KBM-7 (cell line): ENCODE results near the gene BTG2.

Source experiments
- DNase-seq: peaks from one replicate; pipeline ENCODE4 v3.0.0-alpha.2; 2015
- in situ Hi-C: fragments of 300-500 bp; cut with MboI; formaldehyde crosslinking; loops from 2 replicates; pipeline ENCODE4 v1.14.3; 2020; ENCODE audit warnings: low sequenced_read_pairs, low pct_unique_long_range_greater_than_20kb, mixed read lengths

BTG2 gene

DNA sequence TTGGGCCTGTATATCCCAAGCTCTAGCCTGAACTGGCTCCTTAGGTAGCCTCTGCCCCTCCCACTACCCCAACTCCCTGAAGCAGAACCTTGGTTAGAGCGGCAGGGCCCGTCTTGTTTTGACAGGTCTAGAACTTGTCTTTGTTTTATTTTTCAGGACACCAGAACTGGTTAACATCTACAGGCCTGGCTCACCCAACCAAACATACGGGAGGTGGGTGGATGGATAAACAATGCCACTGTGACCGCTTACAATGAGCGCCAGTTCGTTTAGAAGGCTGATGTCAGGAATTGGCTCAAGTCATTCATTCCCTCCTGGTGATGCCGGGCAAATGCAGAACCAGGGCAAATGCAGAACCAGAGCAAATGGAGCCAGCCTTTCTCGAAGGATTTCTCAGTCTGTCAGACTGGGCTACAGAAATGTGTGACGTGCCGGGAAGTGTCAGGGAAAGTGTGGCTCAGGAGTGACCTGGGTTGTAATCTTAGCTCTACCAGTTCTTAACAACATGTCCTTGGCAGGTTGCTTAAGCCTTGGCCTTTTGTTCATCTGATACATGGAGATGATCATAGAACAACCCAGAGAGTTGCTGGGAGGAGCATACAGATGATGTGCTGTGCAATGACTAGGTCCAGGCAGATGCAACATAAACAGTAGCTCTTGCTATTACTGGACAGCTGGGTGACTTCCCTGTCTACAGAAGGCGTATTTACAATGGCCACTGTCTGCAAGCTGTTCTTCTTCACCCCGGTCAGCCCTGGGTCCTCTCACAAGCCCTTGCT lies 30.5 kb upstream of the BTG2 start:
- in situ Hi-C loops: loop anchor here (5.0 to 10.0 kb wide), 2 partner anchors 63 to 210 kb away; no protein-coding TSS in a partner anchor
- DNase-seq: no peak

DNA sequence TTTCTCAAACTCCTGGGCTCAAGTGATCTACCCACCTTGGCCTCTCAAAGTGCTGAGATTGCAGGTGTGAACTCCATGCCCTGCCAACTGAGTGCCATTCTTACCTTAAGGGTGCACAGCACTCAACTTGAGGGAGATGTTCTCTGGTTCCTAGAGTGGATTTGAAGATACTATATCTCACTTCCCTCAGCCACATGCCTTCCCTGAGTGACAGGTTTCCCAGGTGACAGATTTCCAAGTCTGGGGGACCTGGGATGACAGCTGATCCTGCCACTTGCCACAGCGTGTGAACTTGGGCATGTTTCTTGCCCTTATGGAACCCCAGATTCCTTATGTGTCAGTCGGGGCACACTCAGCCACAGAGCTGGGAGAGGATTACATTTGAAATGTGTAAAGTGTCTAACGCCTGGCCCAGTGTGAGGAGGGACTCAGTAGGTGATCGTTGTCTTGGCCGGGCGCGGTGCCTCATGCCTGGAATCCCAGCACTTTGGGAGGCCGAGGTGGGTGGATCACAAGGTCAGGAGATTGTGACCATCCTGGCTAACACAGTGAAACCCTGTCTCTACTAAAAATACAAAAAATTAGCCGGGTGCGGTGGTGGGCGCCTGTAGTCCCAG lies 29.6 kb upstream of the BTG2 start:
- in situ Hi-C loops: loop anchor here (10.0 kb wide), 1 partner anchor 209 kb away; no protein-coding TSS in a partner anchor

DNA sequence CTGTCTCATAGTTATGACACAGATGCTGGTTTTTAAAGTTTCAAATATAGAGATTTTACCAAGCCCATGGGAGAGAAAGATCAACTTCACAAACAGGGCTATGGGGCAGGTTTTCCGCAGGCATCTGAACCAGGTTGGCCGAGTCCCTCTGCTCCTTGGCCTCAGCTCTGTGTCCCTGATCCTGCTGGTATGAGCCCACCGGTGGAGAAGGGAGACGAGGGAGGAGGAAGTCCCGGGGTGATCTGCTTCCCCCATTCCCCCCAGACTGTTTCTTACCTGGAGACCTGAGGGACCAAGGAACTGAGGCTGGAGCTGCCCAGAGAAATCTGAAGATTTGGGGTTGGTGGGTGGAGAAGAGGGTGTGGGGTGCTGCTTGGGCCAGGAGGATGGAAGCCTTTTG lies 28.9 kb upstream of the BTG2 start:
- no peak for DNase-seq
- in situ Hi-C loops: loop anchor here (10.0 kb wide), 1 partner anchor 208 kb away; no protein-coding TSS in a partner anchor

More for the DNA sequence above, 29.6 kb upstream of the BTG2 start:
- DNase-seq: no peak

DNA sequence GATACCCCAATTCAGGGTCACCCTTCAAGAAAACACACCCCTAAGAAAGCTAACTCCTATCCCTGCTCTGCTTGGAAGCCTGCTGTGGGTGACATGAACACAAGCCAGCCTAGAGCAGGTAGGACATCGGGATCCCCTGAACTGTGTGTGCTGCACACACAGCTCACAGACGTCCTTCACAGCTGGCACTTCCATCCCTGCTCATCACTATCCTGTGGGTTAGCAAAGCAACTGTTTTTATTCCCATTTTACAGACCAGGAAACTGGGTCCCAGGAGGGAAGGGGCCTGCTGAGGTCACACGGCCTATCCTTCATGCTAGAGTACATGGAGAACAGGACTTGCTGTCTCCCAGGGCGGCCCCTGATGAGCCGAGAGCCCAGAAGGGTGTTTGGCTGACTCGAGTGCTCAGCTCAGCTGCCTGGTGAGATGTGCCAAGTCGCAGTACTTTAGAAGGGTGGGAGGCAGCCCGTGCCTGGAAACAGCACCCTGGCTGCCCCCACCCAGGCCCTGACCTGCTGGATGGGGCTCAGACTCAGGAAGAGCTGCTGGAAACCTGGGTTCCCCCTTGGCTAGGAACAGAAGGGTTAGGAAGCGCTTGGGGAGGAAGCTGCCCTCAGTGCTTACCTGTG lies 28.3 kb upstream of the BTG2 start:
- no peak for DNase-seq
- in situ Hi-C loops: loop anchor here (10.0 kb wide), 1 partner anchor 208 kb away; no protein-coding TSS in a partner anchor

DNA sequence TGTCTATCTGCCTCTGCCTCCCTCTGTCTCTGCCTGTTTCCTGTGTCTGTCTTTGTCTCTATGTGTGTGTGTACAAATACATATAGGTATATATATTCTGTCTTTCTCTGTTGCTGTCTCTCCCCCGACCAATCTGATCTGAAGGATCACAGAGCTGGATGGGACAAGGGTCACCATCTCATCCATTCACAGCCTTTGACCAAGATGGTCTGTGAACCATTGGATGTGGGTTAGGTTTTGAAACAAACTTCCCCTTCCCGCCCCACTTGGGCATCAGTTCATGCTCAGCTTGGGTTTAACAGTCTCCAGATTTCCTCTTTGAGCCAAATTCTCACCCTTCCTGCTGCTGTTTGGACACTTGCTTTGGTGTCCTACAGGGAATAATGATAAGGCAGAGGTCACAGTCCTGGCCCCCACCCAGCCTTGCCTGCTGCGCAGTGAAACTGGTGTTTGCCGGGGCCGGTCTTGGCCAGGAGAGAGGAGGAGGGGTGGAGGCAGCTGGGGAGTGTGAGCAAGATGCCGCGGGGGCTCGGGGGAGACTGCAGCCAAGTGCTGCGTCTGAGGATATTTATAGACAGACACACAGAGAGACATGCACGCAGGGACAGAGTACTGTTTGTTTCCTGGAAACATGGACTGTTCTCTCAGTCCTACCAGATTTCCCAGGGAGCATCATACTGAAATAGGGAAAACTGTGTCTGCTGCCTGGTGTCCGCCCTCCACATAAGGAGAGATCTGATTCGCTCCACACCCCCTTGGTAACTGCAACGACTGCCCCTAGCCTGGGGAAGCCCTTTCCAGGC lies 27.0 kb upstream of the BTG2 start:
- DNase-seq: peak; percentile 51
- in situ Hi-C loops: loop anchor here (10.0 kb wide), 1 partner anchor 207 kb away; no protein-coding TSS in a partner anchor

DNA sequence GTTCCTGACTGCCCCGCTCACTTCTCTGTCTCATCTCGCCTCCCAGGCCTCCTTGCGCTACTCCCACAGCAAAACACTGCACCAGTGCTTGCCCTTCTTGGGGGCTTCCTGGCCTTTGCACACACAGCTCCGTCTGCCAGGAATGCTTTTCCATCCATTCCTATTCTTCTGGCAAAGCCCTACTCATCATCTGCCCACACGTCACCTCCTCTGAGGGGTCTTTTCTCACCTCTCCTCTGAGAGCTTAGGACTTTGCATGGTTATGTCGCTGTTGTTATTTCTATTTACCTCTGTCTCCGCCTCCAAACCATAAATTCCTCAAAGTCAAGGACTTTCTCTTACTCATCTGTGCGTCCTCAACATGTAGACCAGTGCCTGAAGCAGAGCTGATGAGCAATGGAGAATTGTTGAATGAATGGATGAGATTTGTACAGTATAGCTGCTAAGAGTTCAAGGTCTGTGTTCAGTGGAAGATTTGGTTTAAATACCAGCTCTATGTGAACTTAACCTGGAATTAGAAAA lies 26.4 kb upstream of the BTG2 start:
- in situ Hi-C loops: loop anchor here (10.0 kb wide), 1 partner anchor 206 kb away; no protein-coding TSS in a partner anchor

DNA sequence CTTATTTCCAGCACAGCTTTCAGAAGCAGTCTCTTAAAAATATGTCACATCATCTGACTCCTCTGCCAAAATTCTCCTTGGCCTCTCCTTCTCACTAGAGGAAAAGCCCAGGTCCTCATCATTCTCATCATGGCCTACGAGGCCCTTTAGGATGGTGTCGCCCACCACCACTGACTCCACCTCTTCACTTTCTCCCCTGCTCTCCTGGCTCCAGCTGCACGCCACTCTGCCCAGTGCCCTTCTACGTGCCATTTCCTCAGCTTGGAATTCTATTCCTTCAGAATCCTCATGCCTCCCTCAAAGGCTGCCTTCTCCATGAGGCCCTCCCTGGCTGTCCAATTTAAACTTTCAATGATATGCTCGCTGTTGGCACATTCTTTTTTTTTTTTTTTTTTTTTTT lies 25.3 kb upstream of the BTG2 start:
- in situ Hi-C loops: no loop called here
- DNase-seq: no peak

More for the DNA sequence above, 26.4 kb upstream of the BTG2 start:
- DNase-seq: no peak

DNA sequence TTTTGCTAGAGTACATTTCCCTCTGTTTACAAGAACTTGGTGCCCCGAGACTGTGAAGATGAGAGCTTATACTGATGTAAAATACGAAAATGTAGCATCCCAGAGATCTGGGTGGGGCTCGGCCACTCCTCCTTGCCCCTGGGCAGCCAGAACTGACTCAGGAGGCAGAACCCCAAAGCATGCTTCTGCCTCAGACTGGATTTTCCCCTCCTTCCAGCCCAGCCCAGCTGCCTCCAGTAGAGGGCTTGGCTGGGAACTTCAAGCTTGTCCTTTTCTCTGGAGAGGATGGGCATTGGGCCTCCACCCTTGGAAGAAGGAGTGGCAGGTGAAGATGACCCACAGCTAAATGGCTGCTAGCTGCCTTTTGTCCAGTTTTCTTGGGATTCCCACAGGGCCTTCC lies 24.3 kb upstream of the BTG2 start:
- no peak for DNase-seq
- in situ Hi-C loops: no loop called here

DNA sequence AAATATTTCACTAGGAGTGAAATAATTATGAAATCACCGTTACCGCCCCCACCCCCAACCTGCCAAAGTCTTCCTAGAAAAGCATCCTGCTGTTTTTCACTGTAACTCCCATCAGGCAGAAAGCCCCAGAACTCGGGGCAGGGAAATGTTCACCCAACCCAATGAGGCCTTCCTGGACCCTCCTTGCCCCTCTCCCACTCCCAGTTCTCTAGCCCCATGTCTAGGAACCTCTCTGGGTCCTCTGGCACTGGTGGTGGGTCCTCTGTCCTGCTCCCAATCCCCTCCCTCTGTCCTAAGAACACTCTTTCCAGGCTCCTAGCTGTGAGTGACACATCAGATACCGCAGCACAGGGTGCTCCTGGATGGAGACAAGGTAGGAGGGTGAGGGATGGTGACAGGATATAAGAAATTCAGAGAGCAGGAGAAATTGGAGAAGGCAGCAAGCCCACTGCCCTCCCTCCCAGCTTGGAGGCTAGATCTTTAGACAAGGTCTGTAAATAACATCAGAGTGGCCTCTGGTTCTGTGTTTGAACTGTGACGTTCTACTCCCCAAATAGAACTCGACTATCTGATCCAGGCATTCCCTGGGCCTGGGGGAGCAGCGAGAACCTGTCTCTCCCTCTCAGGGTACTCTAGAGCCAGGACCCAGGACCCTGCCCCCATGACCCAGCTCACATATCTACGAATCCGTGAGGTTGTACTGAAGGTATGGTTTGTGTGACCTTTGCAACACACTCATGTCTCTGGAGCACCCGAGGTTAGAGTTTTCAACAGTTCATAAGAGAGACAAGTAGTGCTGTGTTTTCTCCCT lies 23.3 kb upstream of the BTG2 start:
- DNase-seq: no peak
- in situ Hi-C loops: no loop called here

DNA sequence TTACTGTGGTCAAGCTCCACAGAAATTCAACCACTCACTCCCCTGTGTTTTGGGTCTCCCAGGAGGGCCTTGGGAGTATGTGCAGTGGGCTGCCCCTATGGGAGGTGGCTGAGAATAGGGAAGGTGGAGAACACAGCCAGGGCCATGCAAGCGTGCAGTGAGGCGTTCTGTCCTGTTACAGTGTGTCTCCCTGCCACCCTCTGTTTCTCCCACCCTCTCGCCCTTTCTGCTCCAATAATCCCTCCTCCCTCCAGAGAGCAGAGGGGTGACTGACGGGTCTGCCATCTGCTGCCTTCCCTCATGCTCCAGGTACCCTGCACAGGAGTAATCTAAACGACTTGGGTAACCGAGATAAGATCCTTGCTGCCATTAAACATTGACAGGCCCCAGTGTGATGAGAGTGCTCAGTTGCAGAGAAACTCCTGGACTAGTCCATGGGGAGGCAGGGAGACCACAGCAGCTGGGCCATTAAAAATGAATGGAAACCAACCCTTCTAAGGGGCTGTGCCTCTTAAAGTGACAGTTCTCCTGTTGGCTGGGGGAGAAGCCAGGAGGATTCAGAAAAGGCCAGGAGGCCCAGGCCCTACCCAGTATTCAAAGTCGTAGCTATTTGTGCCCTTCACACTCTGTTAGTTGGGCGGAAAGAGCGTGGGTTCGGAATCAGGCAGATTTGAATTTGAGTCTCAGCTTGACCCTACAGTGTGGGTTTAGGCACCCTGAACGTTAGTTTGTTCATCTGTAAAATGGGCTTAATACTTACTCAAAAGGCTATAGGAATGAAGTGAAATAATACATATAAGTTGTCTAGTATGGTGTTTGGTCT lies 22.4 kb upstream of the BTG2 start:
- no peak for DNase-seq
- in situ Hi-C loops: no loop called here

DNA sequence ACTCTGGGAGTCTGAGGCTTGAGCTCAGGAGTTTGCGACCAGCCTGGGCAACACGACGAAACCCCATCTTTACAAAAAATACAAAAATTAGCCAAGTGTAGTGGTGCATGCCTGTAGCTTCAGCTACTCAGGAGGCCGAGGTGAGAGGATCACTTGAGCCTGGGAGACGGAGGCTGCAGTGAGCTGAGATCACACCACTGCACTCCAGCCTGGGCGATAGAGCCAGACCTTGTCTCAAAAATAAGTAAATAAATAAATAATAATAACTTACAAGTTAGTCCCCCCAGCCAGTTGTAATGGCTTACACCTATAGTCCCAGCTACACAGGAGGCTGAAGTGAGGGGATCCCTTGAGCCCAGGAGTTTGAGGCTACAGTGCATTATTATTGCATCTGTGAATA lies 21.7 kb upstream of the BTG2 start:
- no peak for DNase-seq

DNA sequence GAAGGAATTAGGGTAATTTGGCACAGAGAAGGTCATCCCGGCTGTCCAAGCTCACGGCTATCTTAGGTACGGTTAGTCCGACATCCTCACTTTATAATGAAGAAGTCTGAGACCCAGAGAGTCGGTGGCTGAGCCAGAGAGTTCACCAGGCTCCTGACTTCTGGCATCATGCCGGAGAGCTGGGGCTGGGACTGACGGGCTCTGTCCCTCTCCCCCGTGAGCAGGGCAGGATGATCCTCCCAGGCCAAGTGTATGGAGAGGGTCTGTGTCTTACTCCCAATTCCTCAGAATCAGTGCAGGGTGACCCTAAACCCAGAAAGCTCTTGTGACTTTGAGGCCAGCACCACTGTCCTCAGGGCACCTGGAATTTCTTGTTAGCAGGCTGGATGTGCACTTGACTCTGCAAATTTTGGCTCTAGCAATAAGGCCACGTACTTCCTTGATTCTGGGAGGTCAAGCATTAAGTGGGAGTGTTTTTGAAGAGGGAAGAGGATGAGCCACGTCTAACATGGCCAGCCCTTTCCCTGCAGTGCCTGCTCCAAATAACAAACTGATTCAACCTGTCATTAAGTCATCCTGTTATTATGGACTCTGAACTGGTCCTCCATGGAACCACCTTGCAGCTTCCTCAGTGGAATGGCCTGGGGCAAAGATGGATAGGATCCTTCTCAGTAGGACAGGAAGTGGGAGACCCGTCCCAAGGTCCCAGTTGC lies 20.8 kb upstream of the BTG2 start:
- DNase-seq: no peak
- in situ Hi-C loops: no loop called here

More for the DNA sequence above, 21.7 kb upstream of the BTG2 start:
- in situ Hi-C loops: no loop called here

DNA sequence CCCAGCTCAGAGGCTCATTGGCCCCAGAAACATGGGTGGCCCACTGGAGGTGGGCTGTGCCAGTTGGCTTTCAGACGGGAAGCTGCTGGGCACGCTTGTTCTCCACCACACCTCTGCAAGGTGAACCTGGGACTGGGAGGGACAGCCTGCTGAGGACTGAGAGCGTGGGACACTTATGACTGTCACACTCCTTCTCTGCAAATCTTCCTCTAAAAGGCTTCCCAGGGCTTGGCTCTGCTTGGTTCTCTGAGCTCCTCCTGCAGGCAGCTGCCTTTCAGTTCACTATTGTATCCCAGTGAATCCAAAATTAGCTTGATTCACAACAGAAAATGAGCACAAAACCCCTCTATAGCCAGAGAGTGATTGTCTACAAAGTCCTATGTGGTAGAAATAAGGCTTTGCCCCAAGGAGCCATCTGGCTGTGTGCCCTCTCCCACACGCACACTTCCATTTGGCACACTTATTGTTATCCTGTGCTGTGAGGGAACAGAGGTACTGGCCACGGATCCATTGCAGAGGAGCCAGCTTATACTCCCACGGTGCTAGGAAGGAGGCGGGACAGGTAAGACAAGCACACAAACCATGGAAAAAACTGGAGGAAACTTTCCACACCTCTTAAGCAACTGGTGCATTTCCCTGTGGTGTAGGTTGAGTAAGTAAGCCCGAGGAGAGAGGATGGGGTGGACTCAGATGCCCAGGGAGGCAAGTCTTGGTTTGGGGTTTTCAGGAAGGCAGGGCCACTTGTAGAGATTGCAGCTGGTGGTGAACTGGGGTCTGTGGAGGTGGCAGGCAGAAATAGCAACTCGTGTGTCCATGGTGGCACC lies 18.9 kb upstream of the BTG2 start:
- in situ Hi-C loops: no loop called here
- no peak for DNase-seq

DNA sequence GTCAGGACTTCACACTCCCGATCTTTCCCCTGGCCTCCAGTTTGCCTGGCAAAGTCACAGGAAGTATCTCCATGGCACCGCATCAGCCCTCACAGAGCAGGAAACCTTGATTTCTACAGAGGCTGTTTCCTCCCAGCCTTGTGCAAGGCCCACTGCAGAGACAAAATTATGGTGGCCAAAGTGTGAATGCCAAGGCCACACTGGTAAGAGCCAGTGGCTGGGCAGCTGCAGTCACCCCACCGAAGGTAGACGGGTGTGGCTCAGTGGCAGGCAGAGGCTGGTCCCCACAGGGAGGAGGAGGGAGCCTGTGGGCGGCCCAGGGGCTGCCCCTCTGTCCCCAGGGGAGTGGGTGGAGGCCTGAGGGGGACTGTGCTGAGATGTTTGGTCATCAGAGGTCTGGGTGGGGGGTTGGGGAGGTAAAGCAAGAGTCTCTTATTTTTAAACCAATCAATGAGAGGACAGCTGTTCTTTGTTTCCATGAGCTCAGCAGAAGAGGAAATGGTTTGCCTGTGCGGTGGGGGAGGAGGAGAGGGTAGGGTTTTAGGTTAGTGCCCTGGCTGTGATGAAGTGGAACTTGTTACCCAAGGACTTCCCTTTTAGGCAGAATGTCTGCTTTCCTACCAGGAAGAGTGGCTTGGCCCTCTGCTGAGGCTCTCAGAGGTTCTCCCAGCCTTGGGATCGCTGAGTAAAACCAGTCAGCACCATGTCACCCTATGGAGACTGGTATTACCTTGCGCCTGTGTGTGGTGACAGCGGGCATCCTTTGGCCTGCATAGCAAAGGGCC lies 18.0 kb upstream of the BTG2 start:
- in situ Hi-C loops: no loop called here
- peak; percentile 97 for DNase-seq

DNA sequence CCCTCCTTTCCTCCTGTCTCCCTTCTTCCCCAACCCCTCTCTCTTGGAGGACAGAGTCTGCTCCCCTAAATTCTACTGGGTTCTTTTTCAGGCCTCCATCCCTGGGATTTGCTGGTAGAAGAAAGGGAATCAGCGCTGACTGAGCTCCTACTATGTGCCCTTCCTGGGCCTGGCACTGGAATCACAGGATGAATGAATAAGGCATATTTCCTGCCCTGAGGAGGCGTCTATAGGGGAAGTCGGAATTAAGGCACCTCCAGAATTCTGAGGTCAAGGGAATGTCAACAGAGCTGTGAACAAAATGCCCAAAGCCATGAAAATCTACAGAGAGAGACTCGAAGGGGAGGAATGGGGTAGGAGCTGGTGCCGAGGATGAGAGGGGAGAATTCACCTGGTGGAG lies 17.4 kb upstream of the BTG2 start:
- DNase-seq: no peak
- in situ Hi-C loops: no loop called here
